ENCODE measurements around the gene NKTR. TPM values are rescaled to one million over a fixed set of nuclear protein-coding genes. Genes with fewer than 3 reads are reported as not detected.

The NKTR gene
- polyA plus RNA-seq, 3 donors: 2.6 to 78.5 (median 5.8) TPM

- H3K4me3 ChIP-seq (replicated peaks in 1 of 3; ENCODE audit: low read depth in 2 of 3, low read length in 3 of 3): peak overlapping the region in 2 of 3 experiments; percentile 64 to 92
- H3K4me1 ChIP-seq (ENCODE audit: control insufficient read depth in 1 of 2, insufficient read depth in 2 of 2, low read length in 2 of 2): peaks cover 50 to 68% of the 10 kb centered on the region in 2 donors
- intact Hi-C loops (cut with micrococcal nuclease): loop anchor here in 1 of 2 donors (10.0 kb wide), 1 partner anchor 71 kb away; the partner anchor contains the start of gene SEC22C
- Mint-ChIP-seq H3K27me3 (ENCODE audit: low read depth in 3 of 3) (peaks cover 0 to 1% (median 1%) of the 10 kb centered on the region in 3 donors), H3K36me3 (peaks cover 11 to 31% of the 10 kb centered on the region in 2 donors), H3K4me1 (peaks cover 65% of the 10 kb centered on the region), H3K4me3 (peak overlapping the region; percentile 72 to 76), H3K9me3 (no peaks in the 10 kb centered on the region), H3K27ac (no peak overlapping the region)
- WGBS (ENCODE audit: insufficient coverage): 70% methylated on average over 4 of the region's 4 CpGs
- H3K36me3 ChIP-seq (replicated peaks in 1 of 2; ENCODE audit: control insufficient read depth in 1 of 2, insufficient read depth in 2 of 2, low read length in 2 of 2): peaks cover 11 to 23% of the 10 kb centered on the region in 2 donors
- H2AFZ ChIP-seq (ENCODE audit: insufficient read depth, low read depth, low read length, poor library complexity, severe bottlenecking): peak overlapping the region; percentile 75
- TF ChIP-seq, protein P1, sequence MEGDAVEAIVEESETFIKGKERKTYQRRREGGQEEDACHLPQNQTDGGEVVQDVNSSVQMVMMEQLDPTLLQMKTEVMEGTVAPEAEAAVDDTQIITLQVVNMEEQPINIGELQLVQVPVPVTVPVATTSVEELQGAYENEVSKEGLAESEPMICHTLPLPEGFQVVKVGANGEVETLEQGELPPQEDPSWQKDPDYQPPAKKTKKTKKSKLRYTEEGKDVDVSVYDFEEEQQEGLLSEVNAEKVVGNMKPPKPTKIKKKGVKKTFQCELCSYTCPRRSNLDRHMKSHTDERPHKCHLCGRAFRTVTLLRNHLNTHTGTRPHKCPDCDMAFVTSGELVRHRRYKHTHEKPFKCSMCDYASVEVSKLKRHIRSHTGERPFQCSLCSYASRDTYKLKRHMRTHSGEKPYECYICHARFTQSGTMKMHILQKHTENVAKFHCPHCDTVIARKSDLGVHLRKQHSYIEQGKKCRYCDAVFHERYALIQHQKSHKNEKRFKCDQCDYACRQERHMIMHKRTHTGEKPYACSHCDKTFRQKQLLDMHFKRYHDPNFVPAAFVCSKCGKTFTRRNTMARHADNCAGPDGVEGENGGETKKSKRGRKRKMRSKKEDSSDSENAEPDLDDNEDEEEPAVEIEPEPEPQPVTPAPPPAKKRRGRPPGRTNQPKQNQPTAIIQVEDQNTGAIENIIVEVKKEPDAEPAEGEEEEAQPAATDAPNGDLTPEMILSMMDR (IDR thresholded peaks at IDR 0.05): no peak
- peak overlapping the region; percentile 80 for H3K4me2 ChIP-seq (replicated peaks; ENCODE audit: extremely low read depth, low read length, poor library complexity, severe bottlenecking)
- no peaks in the 10 kb centered on the region for H3K27me3 ChIP-seq (ENCODE audit: control insufficient read depth in 2 of 2, insufficient read depth in 2 of 2, low read length in 2 of 2)
- H3K79me2 ChIP-seq (ENCODE audit: insufficient read depth, low read length): peaks cover 63% of the 10 kb centered on the region
- DNase-seq: no peak
- peaks cover 49% of the 10 kb centered on the region for H4K20me1 ChIP-seq (ENCODE audit: insufficient read depth, low read length)
- peak overlapping the region; percentile 76 for H3K9ac ChIP-seq (ENCODE audit: insufficient read depth, low read length, poor library complexity, severe bottlenecking)
- H3K9me3 ChIP-seq (replicated peaks in 1 of 2; ENCODE audit: control insufficient read depth in 1 of 2, insufficient read depth in 1 of 2, low read length in 2 of 2): no peaks in the 10 kb centered on the region
- peak overlapping the region in 1 of 2 donors; percentile 63 for H3K27ac ChIP-seq (ENCODE audit: low read depth in 1 of 2, low read length in 2 of 2)
Measured at GRCh38 chr3:42655331-42655888, 54.9 kb downstream of the NKTR start.

DNA sequence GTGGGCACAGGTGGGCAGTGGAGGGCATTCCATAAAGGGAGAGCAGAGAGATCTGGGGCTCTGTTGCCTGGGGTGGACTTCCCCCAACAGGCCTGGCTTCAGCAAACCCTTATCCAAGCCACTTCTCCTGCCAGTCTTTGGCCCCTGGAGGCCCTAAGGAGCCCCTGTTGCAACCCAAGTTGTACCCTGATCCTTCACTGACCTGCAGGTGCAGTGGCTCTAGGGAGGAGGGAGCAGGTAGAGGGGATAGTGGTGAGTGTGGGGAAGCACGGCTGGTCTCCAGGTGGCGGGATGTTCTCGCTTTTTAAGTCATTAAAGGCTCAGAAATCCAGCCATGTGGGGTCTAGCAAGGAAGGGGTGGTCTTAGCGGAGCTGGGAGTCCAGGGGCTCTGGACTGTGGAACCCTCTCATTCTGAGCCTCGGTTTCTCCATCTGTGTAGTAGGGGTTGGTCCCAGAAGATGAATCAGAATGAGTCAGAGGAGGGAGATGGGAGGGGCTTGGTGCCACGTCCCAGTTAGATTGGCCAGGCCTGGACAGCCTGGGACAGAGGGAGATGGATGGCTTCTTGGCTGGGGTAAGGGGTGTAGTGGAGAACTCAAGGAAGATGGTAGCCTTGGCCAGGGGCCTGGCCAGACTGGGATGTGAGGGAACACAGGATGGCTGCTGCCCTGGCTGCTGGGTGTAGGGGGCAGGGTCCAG is 55.6 kb downstream of the NKTR start:
- TF ChIP-seq, protein P1 (IDR thresholded peaks at IDR 0.05): no peak

More for the DNA sequence above, 55.6 kb downstream of the NKTR start:
- peaks cover 49% of the 10 kb centered on the region for H4K20me1 ChIP-seq (ENCODE audit: insufficient read depth, low read length)
- intact Hi-C loops (cut with micrococcal nuclease): loop anchor here in 1 of 2 donors (10.0 kb wide), 1 partner anchor 71 kb away; the partner anchor contains the start of gene SEC22C
- H3K4me3 ChIP-seq (replicated peaks in 1 of 3; ENCODE audit: low read depth in 2 of 3, low read length in 3 of 3): peak overlapping the region in 1 of 3 experiments; percentile 92
- Mint-ChIP-seq H3K27ac (peak overlapping the region in 2 of 7 donors; percentile 6 to 42), H3K9me3 (peaks cover 0 to 3% (median 0%) of the 10 kb centered on the region in 7 donors), H3K4me1 (peaks cover 58% of the 10 kb centered on the region), H3K36me3 (peaks cover 13 to 31% of the 10 kb centered on the region in 2 donors), H3K27me3 (ENCODE audit: low read depth in 3 of 3) (peaks cover 0 to 3% (median 1%) of the 10 kb centered on the region in 3 donors), H3K4me3 (peak overlapping the region in 1 of 2 donors; percentile 30)
- 74% methylated on average over 5 of the region's 6 CpGs for WGBS (ENCODE audit: insufficient coverage)
- peak overlapping the region in 1 of 2 donors; percentile 63 for H3K27ac ChIP-seq (ENCODE audit: low read depth in 1 of 2, low read length in 2 of 2)
- no peaks in the 10 kb centered on the region for H3K9me3 ChIP-seq (replicated peaks in 1 of 2; ENCODE audit: control insufficient read depth in 1 of 2, insufficient read depth in 1 of 2, low read length in 2 of 2)
- H3K9ac ChIP-seq (ENCODE audit: insufficient read depth, low read length, poor library complexity, severe bottlenecking): no peak overlapping the region
- H2AFZ ChIP-seq (ENCODE audit: insufficient read depth, low read depth, low read length, poor library complexity, severe bottlenecking): no peak overlapping the region
- peak overlapping the region; percentile 80 for H3K4me2 ChIP-seq (replicated peaks; ENCODE audit: extremely low read depth, low read length, poor library complexity, severe bottlenecking)
- peaks cover 50 to 67% of the 10 kb centered on the region in 2 donors for H3K4me1 ChIP-seq (ENCODE audit: control insufficient read depth in 1 of 2, insufficient read depth in 2 of 2, low read length in 2 of 2)
- H3K27me3 ChIP-seq (ENCODE audit: control insufficient read depth in 2 of 2, insufficient read depth in 2 of 2, low read length in 2 of 2): no peaks in the 10 kb centered on the region
- peaks cover 56% of the 10 kb centered on the region for H3K79me2 ChIP-seq (ENCODE audit: insufficient read depth, low read length)
- peaks cover 5 to 23% of the 10 kb centered on the region in 2 donors for H3K36me3 ChIP-seq (replicated peaks in 1 of 2; ENCODE audit: control insufficient read depth in 1 of 2, insufficient read depth in 2 of 2, low read length in 2 of 2)
- peak in 1 of 3 donors; percentile 38 for DNase-seq
